Endothelial cell of umbilical vein (primary cell): ENCODE data around the gene TMEM50B.

Experiments used
- JUN ChIP-seq: IDR thresholded peaks from 2 replicates; pipeline ENCODE4 v1.6.1; 2011; ENCODE audit warnings: borderline replicate concordance, low read depth; ENCODE audit not compliant: insufficient read length, insufficient read depth
- MYC ChIP-seq: IDR thresholded peaks from one replicate; pipeline ENCODE4 v1.6.1; 2011; ENCODE audit warnings: mild to moderate bottlenecking, low read depth, low read length
- POLR2A ChIP-seq: IDR thresholded peaks from 2 replicates; pipeline ENCODE4 v1.6.1; 2012; ENCODE audit warnings: low read depth, mild to moderate bottlenecking, control low read depth, low read length
- POLR2AphosphoS5 ChIP-seq: IDR thresholded peaks from 2 replicates; pipeline ENCODE4 v1.6.1; 2012; ENCODE audit warnings: low read depth, mild to moderate bottlenecking, control low read depth, low read length, moderate library complexity; ENCODE audit not compliant: insufficient read depth
- TF ChIP-seq, protein P1 (sequence below), 2 donors: IDR thresholded peaks; 1 replicate in 1 of 2; 2 replicates in 1 of 2; pipeline ENCODE4 v1.5.1; 2011; ENCODE audit warnings: low read length in 2 of 2, mild to moderate bottlenecking in 2 of 2, moderate library complexity in 2 of 2, control low read depth in 1 of 2, inconsistent platforms in 1 of 2, low read depth in 1 of 2; ENCODE audit not compliant: insufficient read depth in 1 of 2; ENCODE audit errors: extremely low read depth in 1 of 2
- TF ChIP-seq, protein P2 (sequence below): IDR thresholded peaks from 2 replicates; pipeline ENCODE4 v1.6.1; 2011; ENCODE audit not compliant: insufficient read depth, insufficient read length

DNA sequence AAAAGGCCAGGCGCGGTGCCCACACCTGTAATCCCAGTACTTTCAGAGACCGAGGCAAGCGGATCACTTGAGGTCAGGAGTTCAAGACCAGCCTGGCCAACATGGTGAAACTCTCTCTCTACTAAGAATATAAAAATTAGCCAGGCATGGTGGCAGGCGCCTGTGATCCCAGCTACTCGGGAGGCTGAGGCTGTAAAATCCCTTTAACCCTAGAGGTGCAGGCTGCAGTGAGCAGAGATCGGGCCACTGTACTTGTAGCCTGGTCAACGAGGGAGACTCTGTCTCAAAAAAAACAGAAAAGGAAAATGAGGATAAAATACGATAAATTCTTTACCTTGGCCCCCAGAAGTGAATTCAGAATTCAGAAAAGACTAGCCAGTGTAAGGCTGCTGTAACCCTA, 1.6 kb downstream of the TMEM50B start:
- TF ChIP-seq, protein P1, sequence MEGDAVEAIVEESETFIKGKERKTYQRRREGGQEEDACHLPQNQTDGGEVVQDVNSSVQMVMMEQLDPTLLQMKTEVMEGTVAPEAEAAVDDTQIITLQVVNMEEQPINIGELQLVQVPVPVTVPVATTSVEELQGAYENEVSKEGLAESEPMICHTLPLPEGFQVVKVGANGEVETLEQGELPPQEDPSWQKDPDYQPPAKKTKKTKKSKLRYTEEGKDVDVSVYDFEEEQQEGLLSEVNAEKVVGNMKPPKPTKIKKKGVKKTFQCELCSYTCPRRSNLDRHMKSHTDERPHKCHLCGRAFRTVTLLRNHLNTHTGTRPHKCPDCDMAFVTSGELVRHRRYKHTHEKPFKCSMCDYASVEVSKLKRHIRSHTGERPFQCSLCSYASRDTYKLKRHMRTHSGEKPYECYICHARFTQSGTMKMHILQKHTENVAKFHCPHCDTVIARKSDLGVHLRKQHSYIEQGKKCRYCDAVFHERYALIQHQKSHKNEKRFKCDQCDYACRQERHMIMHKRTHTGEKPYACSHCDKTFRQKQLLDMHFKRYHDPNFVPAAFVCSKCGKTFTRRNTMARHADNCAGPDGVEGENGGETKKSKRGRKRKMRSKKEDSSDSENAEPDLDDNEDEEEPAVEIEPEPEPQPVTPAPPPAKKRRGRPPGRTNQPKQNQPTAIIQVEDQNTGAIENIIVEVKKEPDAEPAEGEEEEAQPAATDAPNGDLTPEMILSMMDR (IDR thresholded peaks at IDR 0.05; ENCODE audit: extremely low read depth in 1 of 2, insufficient read depth in 1 of 2, low read depth in 1 of 2, low read length in 2 of 2), result no peak
- TF ChIP-seq MYC (no peak), POLR2A (no peak), POLR2AphosphoS5 (no peak), JUN (no peak)
- TF ChIP-seq, protein P2, sequence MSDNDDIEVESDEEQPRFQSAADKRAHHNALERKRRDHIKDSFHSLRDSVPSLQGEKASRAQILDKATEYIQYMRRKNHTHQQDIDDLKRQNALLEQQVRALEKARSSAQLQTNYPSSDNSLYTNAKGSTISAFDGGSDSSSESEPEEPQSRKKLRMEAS, result no peak
